GM12874 (cell line): ENCODE data around the gene ABL2.

Experiments used
- TF ChIP-seq, protein P1 (sequence below): IDR thresholded peaks from 2 replicates; pipeline ENCODE4 v1.5.1; 2011; ENCODE audit warnings: low read depth, mild to moderate bottlenecking, control low read depth, low read length, moderate library complexity; ENCODE audit not compliant: insufficient read depth

The ABL2 gene

DNA sequence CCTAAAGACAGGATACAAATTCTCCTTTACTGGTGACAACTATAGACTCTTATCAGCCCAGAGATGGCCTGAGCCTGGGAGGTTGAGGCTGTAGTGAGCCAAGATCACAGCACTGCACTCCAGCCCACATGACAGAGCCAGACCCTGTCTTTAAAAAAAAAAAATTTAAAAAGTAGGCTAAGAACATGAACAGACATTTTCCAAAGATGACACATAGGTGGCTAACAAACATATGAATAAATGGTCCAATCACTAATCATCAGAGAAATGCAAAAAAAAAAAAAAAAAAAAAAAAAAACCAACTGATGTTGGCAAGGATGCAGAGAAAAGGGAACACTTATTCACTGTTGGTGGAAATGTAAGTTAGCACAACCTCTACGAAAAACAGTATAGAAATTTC, 82.6 kb downstream of the ABL2 start:
- TF ChIP-seq, protein P1, sequence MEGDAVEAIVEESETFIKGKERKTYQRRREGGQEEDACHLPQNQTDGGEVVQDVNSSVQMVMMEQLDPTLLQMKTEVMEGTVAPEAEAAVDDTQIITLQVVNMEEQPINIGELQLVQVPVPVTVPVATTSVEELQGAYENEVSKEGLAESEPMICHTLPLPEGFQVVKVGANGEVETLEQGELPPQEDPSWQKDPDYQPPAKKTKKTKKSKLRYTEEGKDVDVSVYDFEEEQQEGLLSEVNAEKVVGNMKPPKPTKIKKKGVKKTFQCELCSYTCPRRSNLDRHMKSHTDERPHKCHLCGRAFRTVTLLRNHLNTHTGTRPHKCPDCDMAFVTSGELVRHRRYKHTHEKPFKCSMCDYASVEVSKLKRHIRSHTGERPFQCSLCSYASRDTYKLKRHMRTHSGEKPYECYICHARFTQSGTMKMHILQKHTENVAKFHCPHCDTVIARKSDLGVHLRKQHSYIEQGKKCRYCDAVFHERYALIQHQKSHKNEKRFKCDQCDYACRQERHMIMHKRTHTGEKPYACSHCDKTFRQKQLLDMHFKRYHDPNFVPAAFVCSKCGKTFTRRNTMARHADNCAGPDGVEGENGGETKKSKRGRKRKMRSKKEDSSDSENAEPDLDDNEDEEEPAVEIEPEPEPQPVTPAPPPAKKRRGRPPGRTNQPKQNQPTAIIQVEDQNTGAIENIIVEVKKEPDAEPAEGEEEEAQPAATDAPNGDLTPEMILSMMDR: no peak

DNA sequence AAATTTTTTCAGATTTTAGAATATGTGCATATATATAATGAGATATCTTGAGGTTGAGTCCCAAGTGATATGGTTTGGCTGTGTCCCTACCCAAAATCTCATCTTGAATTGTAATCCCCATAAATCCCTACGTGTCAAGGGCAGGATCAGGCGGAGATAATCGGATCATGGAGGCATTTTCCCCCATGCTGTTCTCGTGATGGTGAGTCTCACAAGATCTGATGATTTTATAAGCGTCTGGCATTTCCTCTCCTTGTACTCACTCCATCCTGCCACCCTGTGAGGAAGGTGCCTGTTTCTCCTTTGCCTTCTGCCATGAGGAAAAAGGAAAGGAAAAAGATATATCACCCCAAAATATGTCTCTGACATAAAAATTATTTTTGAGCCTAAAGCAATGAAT, 83.0 kb downstream of the ABL2 start:
- TF ChIP-seq, protein P1: no peak

DNA sequence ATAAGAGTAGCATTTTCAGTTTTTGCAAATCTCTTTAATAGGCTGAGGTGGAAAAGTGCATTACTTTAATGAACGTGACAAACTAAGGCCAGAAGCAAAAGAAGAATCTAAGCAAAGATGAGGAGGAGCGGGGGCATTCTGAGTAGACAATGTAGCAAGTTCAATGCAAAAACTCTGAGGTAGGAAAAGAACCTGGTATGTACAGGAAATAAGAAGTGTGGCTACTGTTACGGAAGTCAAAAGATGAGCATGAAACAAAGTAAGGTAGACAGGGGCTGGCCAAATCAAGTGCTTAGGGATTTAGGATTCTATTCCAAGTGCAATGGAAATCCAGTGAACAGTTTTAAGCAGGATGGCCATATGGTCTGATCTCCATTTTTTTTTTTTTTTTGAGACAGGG, 84.0 kb downstream of the ABL2 start:
- TF ChIP-seq, protein P1: no peak

- TF ChIP-seq, protein P1: no peak
These were observed 84.9 kb downstream of the ABL2 start for GRCh38 chr1:179144626-179145025.

DNA sequence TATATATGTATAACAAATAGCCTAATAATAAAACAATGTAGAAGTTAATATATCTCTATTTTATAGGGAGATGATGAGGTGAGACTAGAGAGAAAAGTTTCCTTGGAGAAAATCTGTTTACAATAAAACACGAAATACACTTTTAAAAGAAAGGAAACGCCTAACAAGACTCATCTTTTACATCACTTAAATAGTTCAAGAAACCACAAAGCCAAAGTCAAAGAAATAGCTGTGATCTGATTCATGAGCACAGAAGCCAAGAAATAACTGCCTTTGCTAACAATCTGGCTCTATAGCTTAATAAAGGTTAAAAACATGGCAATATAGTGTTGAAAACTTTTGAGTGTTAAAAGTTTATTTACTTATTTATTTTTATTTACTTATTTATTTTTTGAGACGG, 86.2 kb downstream of the ABL2 start:
- TF ChIP-seq, protein P1: no peak

DNA sequence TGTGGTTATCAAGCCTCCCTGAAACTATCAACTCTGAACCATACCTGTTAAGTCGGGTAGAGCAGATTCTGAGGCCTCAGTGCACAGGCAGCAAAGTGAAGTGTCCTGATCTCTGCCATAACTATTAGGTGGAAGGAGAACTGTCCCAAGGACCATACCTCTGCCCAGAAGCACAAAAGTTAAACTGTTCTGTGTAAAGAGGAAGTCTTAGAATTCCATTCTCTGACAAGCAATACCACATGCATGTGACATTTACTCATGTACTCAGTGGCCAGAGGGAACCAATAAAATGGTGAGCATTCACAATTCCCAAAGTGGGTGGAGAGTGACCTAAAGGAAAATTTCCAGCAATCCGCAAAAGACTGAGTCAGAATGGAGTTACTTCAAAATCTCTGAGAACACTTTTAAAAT, 86.6 kb downstream of the ABL2 start:
- TF ChIP-seq, protein P1: no peak

DNA sequence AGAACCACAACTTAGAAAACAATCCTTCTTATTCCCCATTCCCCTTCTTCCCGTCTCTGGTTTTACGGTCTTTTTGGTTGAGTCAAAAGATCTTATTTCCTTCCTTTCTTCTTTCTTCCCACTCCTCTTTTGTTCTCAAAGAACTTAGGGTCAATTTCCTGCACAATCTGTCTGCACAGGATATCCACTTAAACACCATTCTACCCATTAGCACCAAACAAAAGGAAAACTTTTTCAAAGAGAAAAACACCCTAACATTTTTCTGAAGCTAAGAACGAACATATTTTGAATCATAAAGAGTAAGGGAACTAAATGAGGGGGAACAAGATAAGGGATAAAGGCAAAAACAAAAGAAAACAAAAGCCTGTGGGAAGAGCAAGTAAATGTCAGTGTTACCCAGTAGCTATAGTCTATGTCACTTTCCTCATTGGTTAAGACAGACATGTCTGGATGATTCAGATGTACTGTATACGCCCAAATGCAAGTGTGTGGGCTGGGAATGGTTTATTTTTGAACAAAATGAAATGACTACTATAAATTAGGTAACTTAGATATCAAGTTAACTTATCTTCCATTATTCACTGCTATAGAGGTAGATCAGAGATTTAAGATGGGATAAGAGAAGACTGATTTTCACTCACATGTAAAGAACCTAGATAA, 87.8 kb downstream of the ABL2 start:
- TF ChIP-seq, protein P1: no peak
